Bronchial epithelial cell (primary cell): Measurements from ENCODE around the gene NFIC. TPM values are rescaled to one million over a fixed set of nuclear protein-coding genes. Genes with fewer than 3 reads are reported as not detected.

Experiments used
- DNase-seq: peaks from one replicate; pipeline ENCODE4 v3.0.0-alpha.2; 2010; ENCODE audit warnings: low read depth
- FAIRE-seq: peaks from 2 replicates; lab custom pipeline; 2011; peaks lifted over from hg19 to GRCh38; lab: Jason Lieb, UNC
- H3K27me3 ChIP-seq: 2 replicates; pipeline ENCODE4 v1.5.1; 2011; ENCODE audit warnings: low read length; ENCODE audit not compliant: control insufficient read depth, insufficient read depth
- H3K36me3 ChIP-seq: 2 replicates; pipeline ENCODE4 v1.5.1; 2011; ENCODE audit warnings: low read length; ENCODE audit not compliant: control insufficient read depth, insufficient read depth
- H3K4me3 ChIP-seq: 2 replicates; pipeline ENCODE4 v1.5.1; 2011; ENCODE audit warnings: mild to moderate bottlenecking, low read depth, low read length, control low read depth
- total RNA-seq: library from RNA; depleted of rRNA; stranded (reverse); fragments of >200 nt; gene quantifications from 2 replicates; pipeline ENCODE4 v1.2.1, GENCODE V29; 2014
- TF ChIP-seq, protein P1 (sequence below): IDR thresholded peaks from 2 replicates; pipeline ENCODE4 v1.5.1; 2011; ENCODE audit warnings: mild to moderate bottlenecking, moderate library complexity, low read length, control low read depth, inconsistent platforms; ENCODE audit not compliant: insufficient read depth, severe bottlenecking

Gene NFIC
- total RNA-seq, 1 donor from 2014 or later = 17.6 TPM

- TF ChIP-seq, protein P1, sequence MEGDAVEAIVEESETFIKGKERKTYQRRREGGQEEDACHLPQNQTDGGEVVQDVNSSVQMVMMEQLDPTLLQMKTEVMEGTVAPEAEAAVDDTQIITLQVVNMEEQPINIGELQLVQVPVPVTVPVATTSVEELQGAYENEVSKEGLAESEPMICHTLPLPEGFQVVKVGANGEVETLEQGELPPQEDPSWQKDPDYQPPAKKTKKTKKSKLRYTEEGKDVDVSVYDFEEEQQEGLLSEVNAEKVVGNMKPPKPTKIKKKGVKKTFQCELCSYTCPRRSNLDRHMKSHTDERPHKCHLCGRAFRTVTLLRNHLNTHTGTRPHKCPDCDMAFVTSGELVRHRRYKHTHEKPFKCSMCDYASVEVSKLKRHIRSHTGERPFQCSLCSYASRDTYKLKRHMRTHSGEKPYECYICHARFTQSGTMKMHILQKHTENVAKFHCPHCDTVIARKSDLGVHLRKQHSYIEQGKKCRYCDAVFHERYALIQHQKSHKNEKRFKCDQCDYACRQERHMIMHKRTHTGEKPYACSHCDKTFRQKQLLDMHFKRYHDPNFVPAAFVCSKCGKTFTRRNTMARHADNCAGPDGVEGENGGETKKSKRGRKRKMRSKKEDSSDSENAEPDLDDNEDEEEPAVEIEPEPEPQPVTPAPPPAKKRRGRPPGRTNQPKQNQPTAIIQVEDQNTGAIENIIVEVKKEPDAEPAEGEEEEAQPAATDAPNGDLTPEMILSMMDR = no peak
- peaks cover 2% of the 10 kb centered on the region for H3K27me3 ChIP-seq
- FAIRE-seq (no peak), DNase-seq (no peak)
- H3K36me3 ChIP-seq = no peaks in the 10 kb centered on the region
- peak overlapping the region; percentile 74 for H3K4me3 ChIP-seq
These were observed 6.4 kb upstream of the NFIC start for GRCh38 chr19:3359919-3360420.

GRCh38 chr19:3360421-3361383 lies 5.7 kb upstream of the NFIC start:
- Histone ChIP-seq H3K4me3 (peak overlapping the region; percentile 74), H3K36me3 (no peaks in the 10 kb centered on the region), H3K27me3 (peaks cover 2% of the 10 kb centered on the region)
- TF ChIP-seq, protein P1 = peak; percentile 17
- DNase-seq (no peak), FAIRE-seq (no peak)

DNA sequence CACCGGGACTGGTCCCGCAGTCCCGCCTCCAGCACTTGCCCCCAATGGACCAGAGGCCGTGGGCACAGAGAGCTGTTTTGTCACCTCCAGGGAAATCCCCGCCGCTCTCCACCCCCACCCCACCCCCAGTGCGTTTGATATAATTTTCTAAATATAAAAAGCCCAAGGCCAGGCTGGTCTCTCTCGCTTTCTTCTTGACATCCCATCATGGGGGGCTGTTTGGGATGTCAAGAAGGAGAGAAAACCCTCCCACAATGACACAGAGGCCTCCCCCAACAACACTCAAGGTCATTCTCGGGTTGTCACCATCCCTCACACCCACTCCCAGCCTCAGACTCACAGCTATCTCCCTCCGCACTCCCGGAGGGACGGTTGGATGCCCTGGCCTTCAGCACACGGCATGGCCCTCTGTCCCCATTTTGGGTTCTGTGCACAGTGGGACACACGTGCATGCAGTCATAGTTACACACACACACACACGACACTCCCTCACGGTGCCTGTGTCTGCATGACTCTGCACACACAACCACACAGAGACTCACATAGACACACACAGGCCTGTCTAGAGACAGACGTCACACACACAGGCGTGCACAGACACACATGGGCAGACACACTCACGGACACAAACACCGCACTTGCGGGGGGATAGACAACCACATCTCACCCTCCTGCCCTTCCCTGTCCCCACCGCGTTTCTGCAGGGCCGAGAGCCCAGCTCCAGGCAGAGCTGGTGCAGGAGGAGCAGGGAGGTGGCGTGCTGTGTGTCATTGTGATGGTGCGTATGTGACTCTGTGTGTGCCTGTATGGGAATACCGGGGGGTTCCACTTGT lies 4.8 kb upstream of the NFIC start:
- FAIRE-seq (peak; percentile 93), DNase-seq (no peak)
- peak overlapping the region; percentile 74 for H3K4me3 ChIP-seq
- TF ChIP-seq, protein P1 = no peak
- no peaks in the 10 kb centered on the region for H3K36me3 ChIP-seq
- peaks cover 2% of the 10 kb centered on the region for H3K27me3 ChIP-seq

DNA sequence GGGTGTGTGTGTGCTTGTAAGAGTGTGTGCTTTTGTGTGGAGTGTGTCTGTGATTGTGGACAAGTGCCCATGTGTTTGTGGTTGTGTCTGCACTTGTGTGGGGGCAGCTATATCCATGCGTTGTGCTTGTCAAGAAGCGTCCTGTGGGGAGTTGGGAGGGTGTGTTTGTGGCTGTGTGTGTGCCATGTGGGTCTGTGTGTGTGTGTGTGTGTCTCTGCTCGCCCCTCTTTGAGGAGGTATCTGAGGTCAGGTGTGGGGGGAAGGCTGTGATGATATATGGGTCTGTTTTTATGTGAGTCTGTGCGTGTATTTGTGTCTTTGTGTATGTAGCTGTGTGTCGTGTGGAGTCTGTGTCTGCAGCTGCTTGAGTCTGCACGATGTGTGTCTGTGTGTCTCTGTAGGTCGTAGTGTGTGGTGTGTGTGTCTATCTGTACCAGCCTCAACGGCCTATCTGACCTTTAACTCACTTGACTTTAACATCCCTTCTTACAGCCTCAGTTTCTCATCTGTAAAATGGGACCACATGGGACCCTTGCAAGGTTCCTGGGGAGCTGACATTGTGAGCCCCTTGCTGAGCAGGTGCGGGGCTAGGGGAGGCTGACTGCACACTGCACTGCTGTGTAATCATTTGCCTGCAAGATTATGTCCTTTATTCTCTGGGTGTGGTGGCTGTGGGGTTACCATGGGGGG lies 4.0 kb upstream of the NFIC start:
- FAIRE-seq (peak; percentile 79), DNase-seq (no peak)
- peaks cover 2% of the 10 kb centered on the region for H3K27me3 ChIP-seq
- no peaks in the 10 kb centered on the region for H3K36me3 ChIP-seq
- no peak overlapping the region for H3K4me3 ChIP-seq
- TF ChIP-seq, protein P1 = no peak

DNA sequence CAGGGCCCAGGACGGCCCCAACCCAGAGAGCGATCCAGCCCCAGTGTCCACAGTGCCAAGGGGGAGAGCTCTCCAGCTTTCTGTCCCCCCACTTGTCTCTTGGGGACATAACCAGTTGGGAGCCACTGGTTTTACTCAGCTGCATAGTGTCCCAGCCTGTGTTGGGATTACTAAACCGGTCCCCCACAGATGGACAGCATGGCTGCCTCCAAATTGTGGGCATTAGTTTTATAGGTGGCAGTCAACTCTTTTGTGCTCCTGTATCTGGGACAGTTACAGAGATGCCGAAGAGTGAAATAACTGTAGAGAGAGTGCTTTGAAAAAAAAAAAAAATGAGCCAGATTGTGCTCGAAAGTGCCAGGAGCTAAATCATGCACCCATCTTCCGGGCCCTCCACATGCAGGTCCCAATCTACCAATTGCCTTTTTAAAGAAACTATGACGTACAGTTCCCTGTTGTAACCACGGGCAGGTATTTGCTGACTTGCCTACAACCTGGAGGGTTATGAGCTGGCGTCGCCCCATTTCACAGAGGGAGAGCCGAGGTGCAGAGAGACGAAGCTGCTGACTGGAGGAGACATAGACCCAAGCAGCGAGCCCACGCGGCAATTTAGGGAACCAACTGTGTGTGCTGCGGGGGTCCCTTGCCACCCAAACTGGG lies 2.4 kb upstream of the NFIC start:
- H3K27me3 ChIP-seq = no peaks in the 10 kb centered on the region
- FAIRE-seq (no peak), DNase-seq (no peak)
- no peaks in the 10 kb centered on the region for H3K36me3 ChIP-seq
- no peak overlapping the region for H3K4me3 ChIP-seq
- TF ChIP-seq, protein P1 = no peak
